Measurements from ENCODE around the gene ZBTB12. TPM values are rescaled to one million over a fixed set of nuclear protein-coding genes. Genes with fewer than 3 reads are reported as not detected.

The ZBTB12 gene
- total and polyA plus RNA-seq, 10 of the 15 experiments (the other 5 are each of a cell fraction or from before 2014, with no cell fraction given) = 0.81 to 4.5 (median 1.7) TPM; not detected in 4

GRCh38 chr6:31897612-31898382, 4.1 kb downstream of the ZBTB12 start, which contains the start of gene EHMT2 (continued):
- TF ChIP-seq STAT1 (conservative IDR thresholded peaks at IDR 0.05) (no peak), MEF2B (IDR thresholded peaks at IDR 0.05; ENCODE audit: partially characterized antibody, poor library complexity, severe bottlenecking) (peak; percentile 52), GATAD2B (conservative IDR thresholded peaks at IDR 0.05; ENCODE audit: low read depth) (no peak), TARDBP (IDR thresholded peaks at IDR 0.05; ENCODE audit: borderline replicate concordance) (no peak), SREBF2 (IDR thresholded peaks at IDR 0.05; ENCODE audit: low read length) (no peak), NR2F1 (conservative IDR thresholded peaks at IDR 0.05) (no peak), USF2 (IDR thresholded peaks at IDR 0.05; ENCODE audit: borderline replicate concordance, low read depth, low read length) (peak; percentile 83), TCF3 (IDR thresholded peaks at IDR 0.05; ENCODE audit: borderline replicate concordance, insufficient read depth, low read depth, low read length) (no peak), NFYB (IDR thresholded peaks at IDR 0.05; ENCODE audit: insufficient read depth, low read depth, low read length) (no peak), PBX3 (IDR thresholded peaks at IDR 0.05; ENCODE audit: insufficient replicate concordance, low read depth, low read length) (no peak), RB1 (IDR thresholded peaks at IDR 0.05; ENCODE audit: borderline replicate concordance) (no peak), KAT2A (conservative IDR thresholded peaks at IDR 0.05; ENCODE audit: control insufficient read depth, low read depth, low read length) (no peak), POLR2A (IDR thresholded peaks at IDR 0.05; ENCODE audit: low read depth, low read length) (peak; percentile 76), HDGF (IDR thresholded peaks at IDR 0.05) (no peak), PKNOX1 (IDR thresholded peaks at IDR 0.05) (no peak), MLLT1 (IDR thresholded peaks at IDR 0.05) (no peak; the same call in 1 of the 2 replicates), TAF1 (IDR thresholded peaks at IDR 0.05; ENCODE audit: borderline replicate concordance, low read depth, low read length) (peak; percentile 71; the same call in 1 of the 2 replicates), CHD2 (IDR thresholded peaks at IDR 0.05; ENCODE audit: borderline replicate concordance, low read depth, low read length) (no peak), HSF1 (IDR thresholded peaks at IDR 0.05; ENCODE audit: low read depth, low read length) (no peak), IRF4 (IDR thresholded peaks at IDR 0.05; ENCODE audit: low read depth, low read length) (0 out of 2 replicates have a peak, but pooled peaks have one; percentile 14), LARP7 (IDR thresholded peaks at IDR 0.05) (peak; percentile 35; the same call in 1 of the 2 replicates), ZZZ3 (IDR thresholded peaks at IDR 0.05; ENCODE audit: control insufficient read depth, insufficient read length, low read depth) (no peak), RFX5 (IDR thresholded peaks at IDR 0.05; ENCODE audit: low read depth, low read length) (no peak), PAX8 (IDR thresholded peaks at IDR 0.05) (no peak)

Data from GM12878 (cell line).